MM.1S (cell line): ENCODE results near the gene NRAP.

Experiments
- EZH2 ChIP-seq: fragments of 300-600 bp; sonication (generic); optimal IDR thresholded peaks from 2 replicates; pipeline ENCODE3; 2017; ENCODE audit warnings: low read depth, mild to moderate bottlenecking, antibody characterized with exemption, low read length, mixed read lengths
- TF ChIP-seq, protein P1 (sequence below): fragments of 300-600 bp; sonication (generic); IDR thresholded peaks from 2 replicates; pipeline ENCODE4 v1.5.1; 2016; ENCODE audit warnings: antibody characterized with exemption, low read length, mixed read lengths

DNA sequence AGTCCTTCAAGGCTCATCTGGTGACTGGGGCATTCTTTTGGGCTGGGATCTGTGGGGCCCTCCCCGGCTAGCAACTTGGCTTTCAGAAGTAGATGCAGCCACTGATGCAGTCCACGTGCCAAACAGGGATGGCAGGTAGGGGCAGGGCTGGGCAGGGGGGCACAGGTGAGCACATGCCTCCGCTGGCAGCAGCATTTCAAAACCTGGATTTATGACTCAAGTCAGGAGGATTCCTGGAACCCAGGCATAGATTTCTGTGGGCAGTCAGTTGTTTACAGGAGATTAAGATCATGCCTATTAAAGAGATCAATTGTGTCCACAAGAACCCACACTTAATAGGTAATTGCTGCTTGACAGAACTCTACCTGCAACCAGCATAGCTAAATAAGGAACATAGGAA is 111.8 kb downstream of the NRAP start:
- TF ChIP-seq, protein P1, sequence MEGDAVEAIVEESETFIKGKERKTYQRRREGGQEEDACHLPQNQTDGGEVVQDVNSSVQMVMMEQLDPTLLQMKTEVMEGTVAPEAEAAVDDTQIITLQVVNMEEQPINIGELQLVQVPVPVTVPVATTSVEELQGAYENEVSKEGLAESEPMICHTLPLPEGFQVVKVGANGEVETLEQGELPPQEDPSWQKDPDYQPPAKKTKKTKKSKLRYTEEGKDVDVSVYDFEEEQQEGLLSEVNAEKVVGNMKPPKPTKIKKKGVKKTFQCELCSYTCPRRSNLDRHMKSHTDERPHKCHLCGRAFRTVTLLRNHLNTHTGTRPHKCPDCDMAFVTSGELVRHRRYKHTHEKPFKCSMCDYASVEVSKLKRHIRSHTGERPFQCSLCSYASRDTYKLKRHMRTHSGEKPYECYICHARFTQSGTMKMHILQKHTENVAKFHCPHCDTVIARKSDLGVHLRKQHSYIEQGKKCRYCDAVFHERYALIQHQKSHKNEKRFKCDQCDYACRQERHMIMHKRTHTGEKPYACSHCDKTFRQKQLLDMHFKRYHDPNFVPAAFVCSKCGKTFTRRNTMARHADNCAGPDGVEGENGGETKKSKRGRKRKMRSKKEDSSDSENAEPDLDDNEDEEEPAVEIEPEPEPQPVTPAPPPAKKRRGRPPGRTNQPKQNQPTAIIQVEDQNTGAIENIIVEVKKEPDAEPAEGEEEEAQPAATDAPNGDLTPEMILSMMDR, result no peak
- no peak for TF ChIP-seq EZH2
